ENCODE results near the gene MBOAT2.

DNA sequence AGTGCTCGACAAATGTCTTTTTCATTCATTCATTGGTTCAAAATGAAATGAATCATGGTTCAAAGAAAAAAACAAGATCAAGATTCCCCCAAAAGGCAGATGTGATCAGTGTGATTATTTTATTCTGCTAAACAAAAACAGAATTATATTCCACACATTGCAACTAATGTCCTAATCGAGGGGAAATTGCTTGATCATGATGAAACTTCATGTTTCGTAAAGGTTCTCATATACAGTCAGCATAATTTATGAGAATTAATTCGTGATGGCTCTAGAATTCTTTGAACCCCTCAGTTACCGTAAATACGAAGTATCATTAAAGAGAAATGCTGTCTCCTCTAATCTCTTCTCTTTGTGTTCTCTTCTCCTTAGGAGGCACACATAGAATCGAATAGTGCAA lies 42.1 kb upstream of the MBOAT2 start:
- TF ChIP-seq, protein P1, sequence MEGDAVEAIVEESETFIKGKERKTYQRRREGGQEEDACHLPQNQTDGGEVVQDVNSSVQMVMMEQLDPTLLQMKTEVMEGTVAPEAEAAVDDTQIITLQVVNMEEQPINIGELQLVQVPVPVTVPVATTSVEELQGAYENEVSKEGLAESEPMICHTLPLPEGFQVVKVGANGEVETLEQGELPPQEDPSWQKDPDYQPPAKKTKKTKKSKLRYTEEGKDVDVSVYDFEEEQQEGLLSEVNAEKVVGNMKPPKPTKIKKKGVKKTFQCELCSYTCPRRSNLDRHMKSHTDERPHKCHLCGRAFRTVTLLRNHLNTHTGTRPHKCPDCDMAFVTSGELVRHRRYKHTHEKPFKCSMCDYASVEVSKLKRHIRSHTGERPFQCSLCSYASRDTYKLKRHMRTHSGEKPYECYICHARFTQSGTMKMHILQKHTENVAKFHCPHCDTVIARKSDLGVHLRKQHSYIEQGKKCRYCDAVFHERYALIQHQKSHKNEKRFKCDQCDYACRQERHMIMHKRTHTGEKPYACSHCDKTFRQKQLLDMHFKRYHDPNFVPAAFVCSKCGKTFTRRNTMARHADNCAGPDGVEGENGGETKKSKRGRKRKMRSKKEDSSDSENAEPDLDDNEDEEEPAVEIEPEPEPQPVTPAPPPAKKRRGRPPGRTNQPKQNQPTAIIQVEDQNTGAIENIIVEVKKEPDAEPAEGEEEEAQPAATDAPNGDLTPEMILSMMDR (conservative IDR thresholded peaks at IDR 0.05; ENCODE audit: low read depth, low read length), result no peak
- TF ChIP-seq EZH2phosphoT487 (IDR thresholded peaks at IDR 0.05; ENCODE audit: borderline replicate concordance, low read length) (no peak), EZH2 (IDR thresholded peaks at IDR 0.05; ENCODE audit: low read length, unreplicated experiment) (no peak)
